Right renal cortex interstitium (tissue), 3 donors: Measurements from ENCODE around the gene CXCL12. TPM values are rescaled to one million over a fixed set of nuclear protein-coding genes. Genes with fewer than 3 reads are reported as not detected.

ENCODE experiments used
- DNase-seq, 3 donors: peaks; one replicate each; pipeline ENCODE4 v3.0.0-alpha.2; 2013; ENCODE audit warnings: low read depth in 3 of 3, low spot score in 2 of 3
- polyA plus RNA-seq, 3 donors: library from polyadenylated mRNA; unstranded; fragments of 120-200 nt; gene quantifications; one replicate each; pipeline ENCODE4 v1.2.1, GENCODE V29; 2013; ENCODE audit not compliant: insufficient read length in 3 of 3

CXCL12 gene
- polyA plus RNA-seq, 3 donors = 367 to 513 (median 446) TPM

DNA sequence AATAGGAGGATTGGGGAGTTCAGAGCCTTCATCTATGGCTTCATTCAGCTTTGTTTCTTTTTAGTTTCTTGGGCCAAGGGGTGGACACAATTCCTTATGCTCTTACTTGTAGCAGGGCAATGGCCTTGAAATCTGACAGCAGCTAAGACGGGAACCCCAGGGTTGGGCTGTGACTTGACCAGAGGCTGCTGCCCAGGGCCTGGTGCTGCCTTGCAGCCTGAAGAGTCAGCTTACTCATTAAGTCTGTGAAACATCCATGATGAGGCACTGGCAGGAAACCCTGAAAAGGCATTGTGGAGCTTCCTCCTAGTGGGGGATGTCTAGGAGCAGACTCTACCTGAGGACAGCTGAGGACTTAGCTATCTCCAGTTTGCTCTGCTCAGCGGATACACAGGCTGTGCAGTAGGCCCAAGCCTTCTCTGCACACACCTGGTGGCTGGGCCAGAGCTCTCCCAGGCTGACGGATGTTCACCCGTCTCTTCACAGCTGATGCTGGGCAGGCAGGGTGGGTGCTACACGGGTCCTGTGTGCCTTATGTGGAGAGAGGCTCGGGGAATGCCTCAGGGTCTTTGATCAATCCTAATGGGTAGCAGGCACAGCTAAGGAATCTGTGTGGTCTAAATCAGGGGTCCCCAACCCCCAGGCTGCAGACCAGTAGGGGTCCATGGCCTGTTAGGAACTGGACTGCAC lies 17.8 kb downstream of the CXCL12 start:
- DNase-seq = no peak

DNA sequence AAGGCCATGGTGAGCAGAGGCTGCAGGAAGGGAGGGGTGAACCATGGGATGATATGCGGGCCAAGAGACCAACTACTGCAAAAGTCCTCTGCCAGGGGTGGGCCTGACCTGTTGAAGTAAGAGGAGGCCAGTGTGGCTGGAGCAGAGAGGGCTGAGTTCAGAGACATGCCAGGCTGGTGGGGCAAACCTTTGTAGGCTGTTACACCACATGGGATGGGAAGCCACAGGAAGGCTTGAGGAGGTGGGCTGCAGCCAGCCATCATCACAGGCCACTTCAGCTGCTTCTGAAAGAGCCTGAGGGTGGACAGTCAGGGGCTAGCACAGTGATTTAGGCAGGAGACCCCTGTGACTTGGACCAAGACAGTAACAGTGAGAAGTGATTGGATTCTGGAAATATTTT lies 20.3 kb downstream of the CXCL12 start:
- DNase-seq = no peak

DNA sequence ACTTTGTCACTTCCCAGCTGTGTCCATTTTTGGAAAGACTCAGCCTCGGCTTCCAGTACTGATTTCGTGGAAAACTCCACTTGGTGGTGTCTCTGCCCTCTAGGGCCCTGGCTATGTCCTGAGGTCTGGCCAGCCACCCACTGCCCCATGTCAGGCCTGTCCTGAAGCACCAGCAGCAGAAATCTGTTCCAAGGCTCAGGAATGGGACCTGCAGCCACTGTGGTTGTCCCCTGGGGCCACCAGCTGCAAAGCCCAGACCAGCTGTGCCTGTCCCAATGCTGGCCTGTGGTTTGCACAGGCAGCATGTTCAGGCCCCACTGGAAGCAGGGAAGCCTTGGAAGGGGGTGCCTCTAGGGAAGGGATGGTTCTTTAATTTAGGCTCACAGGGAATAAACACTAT lies 21.2 kb downstream of the CXCL12 start:
- no peak for DNase-seq

DNA sequence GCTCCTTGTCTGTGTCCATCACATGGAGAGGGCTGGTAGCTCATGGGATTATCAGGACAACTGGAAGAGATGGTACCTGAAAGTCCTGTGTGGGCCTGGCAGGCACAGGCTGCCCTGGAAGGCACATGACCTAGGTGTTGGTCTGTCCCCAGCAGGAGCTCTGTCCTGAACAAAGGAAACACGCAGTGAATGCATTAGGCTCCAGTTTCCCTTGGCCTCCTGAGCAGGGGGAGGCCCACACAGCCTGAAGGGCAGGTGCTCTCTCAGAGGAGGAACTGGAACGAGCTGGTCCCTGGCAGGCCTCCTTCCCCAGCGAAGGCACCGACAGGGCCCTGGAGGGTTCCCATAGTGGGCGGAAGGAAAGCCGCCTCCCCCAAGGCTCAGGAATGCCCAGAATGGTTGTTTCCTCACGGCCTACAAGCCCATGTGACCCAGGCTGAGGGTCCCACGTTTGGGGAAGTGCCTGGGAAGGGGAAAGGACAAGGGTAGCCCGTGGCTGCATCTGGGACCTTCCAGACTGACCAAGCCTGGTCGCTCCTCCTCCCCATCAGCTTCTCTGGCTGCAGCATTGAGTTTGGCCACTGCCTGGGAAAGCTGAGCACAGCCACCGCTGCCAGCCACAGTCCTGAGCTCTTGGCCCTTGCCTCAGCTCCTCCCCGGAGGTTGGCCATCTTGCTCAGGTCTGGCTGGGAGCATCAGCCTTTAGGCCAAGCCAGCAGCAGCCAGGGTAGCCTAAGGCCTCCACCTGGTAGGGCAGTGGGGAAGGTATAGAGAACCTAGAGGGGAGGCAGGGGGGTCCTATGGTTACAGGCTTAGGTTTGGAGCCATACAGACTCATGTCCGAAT lies 21.8 kb downstream of the CXCL12 start:
- DNase-seq = no peak

DNA sequence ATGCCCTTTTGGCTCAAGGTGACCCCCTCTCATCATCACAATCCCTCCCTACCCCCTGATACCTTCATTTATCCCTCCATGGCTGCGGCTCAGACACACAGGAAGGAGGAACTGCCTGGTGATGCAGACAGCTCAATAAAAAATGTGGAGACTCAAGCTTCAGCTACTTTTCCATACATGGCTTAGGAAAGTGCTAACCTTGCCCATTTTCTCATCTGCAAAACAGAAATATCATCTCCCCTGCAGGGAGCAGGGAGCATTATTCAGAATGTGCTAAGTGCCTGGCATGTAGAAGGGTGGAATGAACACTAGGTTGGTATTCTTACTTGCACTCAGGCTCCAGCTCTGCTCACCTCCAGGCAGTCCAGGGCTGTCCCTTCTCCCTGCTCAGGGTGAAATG lies 23.8 kb downstream of the CXCL12 start:
- no peak for DNase-seq

DNA sequence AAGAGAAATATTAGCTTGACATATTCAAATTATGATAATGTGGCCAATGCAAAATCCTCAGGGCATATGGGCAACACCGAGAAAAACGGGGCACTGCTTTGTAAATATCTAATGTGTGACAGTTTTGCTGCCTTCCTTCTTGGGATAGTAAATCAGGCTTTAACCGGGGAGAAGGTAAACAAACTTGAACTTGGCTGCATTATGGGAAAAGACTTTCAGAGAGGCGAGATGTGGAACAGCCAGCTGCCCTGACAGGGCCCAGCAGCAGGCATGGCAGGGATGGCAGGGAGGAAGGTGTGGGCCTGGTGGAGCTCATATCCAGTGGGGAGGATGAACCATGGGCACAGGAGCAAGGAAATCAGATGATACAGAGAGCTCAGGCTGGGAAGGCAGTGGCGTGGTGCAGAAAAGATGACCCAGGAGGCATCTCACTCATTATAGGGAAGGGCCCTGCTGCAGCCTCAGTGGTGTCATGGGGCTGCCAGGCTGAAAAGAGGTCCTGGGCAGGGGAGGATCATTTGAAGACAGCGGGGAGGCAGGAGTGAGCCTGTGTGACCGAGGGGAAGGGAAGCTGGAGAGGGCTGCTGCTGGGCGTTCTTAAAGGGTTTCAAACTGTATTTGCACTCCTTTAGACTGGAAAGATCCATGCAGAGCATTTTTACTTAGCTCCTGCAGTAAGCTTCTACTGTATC lies 26.7 kb downstream of the CXCL12 start:
- no peak for DNase-seq

DNA sequence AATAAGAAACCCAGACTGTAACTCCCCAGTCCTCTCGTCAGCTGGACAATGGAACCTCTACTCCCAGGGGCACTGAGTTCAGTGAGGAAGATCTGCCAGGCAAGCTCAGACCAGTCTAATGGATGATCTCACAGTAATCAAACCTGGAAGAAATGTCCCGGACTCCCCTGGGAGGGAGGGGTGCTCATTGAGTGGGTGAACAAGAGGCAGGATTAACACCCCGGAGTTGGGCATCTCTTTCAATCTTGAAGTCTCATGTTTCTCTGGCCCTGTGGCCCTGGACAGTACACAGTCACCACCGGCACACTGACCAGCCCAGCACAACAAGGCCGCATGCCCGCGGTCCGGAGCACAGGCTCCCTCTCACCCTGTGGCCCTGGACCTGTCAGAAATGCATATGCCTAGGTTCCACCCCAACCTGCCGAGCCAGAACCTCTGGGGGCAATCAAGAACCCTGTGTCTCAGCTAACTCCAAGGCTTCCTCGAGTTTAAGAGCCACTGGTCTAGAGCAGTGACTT lies 27.8 kb downstream of the CXCL12 start:
- DNase-seq = no peak

DNA sequence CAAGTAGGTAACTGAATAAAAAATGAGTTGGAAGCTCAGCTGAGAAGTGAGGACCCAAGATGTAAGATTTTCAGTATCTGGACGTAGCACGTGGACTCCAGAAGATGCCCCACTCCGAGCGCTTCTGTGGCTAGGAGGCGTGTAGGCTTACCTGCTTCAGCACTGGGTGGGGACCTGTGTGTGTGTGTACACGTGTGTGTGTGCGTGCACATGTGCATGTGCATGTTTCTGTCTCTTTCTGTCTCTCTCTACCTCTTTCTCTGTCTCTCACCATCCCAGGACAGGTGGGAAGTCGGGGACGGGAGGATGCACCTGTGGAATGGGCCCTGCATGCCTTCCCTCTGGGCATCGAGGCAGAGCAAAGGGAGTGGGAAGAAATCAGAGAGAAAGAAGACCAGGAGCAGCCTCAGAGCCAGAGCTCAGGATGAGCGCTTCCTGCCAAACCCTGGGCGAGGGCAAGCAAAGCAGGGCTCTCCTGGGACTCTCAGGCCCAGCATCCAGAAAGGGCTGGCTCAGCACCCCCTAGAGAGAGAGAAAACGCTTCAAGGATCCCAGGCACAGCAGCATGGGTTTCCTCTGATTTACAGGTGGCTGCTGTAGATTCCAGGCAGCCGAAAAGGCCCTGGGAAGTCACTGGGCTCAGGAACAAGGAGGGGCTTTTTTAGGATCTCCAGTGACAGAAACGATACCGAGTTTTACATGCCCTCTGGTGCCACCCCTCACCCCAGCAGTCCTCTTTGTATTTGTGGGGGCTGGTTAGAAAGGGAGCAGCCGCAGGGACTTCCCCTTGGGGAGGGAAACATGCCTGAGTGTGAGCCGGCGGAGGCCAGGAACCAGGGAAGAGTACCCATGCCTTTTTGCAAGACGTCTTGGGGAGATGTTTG lies 28.5 kb downstream of the CXCL12 start:
- no peak for DNase-seq

DNA sequence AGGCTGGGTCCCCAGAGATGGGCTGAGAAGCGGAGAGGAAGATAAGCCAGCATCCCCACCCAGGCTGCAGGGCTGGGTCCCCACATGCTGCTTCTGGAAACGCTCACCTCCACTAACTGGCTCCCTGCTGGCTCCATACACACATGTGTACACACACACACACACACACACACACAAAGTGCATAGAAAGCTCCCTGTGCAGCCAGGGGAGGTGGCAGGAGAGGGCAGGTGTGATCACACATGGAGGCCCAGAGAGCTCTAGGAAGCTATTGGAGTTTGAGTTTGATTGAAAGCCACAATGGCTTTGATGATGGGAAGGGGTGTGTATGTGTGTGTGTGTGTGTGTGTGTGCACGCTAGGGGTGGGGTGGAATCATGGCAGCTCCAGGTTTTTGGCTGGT lies 29.3 kb downstream of the CXCL12 start:
- DNase-seq = no peak

DNA sequence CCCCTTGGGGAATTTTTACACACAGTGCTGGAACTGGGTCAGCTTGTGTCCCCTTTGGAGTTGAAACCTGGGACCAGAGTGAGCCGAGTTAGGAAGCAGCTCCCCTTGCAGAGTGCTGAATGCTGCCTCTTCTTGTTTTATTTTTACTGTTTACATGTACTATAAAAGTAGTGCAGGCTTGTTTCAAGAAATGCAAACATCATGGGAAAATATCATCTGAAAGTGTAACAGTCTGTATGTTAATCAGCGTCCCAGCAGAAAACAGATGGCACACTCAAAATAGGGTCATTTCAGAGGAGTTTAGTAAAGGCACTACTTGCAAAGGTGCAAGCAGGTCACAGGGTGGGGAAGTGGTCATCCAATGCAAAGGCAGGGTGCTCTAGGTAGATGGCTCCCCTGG lies 30.1 kb downstream of the CXCL12 start:
- DNase-seq = no peak

DNA sequence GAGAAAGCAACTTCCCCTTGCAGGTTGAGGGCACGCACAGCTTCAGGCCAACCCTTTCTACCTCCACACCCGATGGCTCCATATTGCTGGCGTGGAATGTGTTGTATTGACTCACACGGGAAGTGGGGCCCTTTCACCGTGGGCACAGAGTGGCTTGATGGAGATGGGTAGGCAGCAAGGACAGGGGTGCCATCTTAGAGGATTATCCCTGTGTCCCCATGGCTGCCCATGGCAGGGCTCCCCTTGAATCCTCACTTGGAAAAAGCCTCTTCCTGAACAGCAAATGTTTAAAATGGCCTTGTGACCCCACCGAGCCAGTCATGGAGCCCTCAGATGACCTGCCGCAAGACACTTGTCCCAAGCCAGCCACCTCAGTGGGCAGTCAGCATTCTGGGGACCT lies 31.2 kb downstream of the CXCL12 start:
- DNase-seq = no peak

DNA sequence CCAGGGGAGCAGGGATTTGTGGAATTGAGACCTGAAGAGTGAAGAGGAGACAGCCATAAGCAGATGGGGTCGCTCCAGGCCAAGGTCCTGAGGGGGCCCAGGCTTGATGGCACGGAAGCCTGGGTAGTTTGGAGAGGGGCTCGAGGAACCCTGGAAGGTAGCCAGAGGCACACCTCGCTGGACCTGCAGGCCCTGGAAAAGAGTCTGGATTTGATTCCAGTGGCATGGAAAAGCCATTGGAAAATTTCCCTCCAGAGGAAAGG lies 31.8 kb downstream of the CXCL12 start:
- no peak for DNase-seq

DNA sequence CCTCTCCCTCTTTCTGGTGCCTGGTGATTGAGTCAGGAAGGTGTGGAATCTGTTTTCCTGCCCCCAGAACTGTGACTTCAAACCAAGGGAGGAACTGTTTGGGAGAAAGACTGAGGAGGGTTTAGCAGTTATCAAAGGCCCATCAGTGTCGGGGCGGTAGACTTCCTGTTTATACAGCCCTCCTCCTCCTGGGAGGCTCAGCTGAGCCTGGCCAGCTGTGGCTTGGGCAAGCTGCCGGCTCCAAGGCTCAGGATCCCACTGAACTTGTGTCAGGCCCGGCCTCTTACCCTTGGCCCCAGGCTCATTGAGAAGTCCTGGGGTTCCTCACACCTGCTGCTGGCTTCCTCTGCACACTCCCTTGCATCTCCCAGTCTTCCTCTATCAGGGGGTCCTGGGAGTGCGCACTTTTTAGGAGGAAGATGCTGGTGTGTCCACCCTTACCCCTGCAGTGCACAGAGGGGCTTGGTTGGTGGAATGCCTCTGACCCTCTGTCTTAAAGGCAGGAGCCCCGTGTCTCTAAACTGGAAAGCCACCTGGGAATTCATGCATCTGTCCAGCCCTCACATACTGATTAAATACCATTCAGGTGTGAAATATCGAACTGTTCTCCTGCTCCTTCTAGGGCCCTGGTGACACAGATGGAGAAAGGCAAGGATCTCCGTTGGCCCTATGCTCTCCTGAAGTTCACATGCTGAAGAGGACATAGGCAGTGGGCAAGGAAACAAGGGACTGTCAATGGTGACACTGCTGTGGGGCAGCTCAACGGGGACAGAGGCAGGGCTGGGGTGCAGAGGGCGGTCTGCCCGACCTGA lies 32.4 kb downstream of the CXCL12 start:
- DNase-seq = peak; percentile 60 to 72 (median 63)

DNA sequence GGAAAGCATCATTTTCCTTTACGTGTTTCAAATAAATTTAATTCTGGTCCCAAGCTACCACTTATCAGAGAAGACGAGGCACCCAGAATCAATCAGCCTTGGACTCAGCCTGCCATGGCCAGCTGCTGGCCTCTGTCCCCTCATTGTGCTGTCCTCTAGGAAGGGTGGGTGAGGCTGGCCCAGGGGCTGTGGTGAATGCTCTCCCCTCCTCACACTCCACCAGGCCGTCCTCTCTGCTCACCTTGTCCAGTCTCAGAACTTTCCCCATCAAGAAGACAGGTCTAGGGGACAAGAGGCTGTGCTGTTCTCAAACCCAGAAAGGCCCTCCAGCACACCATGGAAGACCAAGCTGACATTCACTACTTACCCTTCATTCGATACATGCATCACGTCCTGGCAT lies 36.4 kb downstream of the CXCL12 start:
- no peak for DNase-seq

DNA sequence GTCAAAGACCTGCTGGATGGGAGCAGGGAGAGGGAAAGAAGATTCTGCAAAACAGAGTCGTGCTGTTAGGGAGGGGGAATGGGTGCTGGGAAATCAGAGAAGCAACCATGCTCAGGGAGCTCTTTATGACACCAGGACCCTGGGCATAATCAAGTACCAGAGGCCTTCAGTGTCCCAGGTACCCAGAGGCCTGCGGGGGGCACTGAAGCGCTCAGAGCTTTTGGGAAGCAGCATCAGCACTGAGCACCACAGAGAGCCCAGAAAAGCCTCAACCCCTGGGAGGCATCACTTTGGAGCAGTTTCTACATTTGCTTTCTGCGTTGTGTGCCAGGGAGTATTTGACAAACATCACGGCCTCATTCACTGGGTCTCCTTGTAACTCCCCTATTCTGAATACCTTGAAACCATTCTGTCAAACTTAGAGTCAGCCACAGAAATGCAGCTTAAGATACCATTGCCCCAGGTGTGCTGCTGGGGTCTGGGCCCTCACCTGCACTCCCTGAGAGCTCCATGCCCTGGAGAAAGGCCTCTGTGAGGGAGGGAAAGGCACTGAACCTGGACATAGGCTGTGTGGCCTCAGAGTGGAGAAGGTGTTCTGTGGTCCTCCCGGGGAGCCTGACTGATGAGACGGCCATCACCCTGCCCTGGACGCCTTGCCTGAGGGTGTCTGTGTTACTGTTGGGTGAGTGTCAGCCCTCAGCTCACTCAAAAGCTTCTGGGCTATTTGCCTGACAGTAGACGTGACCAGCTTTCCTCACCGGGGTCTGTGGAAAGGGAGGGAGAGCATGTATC lies 37.1 kb downstream of the CXCL12 start:
- no peak for DNase-seq

DNA sequence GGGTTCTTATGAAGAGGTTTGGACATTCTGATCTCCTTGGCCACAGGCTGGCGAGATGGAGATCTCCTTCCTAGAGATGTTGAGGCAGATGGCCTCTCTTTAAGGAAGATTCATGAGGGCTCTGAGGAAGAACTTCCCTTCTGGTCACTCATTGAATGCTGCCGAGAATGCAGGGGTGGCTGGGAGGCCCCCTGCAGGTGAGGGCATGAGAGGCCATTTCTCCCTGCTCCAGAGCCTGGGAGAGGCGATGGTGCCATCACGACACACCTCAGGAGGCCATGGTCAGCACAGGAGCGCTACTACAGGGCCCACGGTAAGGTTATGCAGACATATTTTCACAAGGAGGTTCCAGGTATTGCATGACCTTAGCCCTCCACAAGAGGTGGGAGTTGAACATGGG lies 40.2 kb downstream of the CXCL12 start:
- no peak for DNase-seq

DNA sequence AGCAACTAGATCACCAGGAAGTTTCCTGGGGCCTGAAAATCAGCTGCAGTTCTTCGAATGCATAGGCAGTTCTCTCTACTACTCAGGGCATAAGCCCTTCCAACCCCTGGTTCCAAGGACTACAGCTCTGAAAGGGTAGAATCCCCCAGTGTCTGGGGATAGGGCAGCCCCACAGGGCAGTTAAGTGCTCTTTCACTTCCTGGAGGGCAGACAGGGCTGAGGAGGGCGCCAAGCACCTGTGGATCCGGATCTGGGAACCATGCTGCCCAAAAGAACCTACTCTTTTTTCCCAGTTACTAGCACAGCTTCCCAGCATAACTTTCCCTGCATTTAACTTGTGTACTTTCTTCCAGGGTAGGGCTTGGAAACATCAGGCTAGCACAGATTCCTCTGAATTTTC lies 41.1 kb downstream of the CXCL12 start:
- no peak for DNase-seq

DNA sequence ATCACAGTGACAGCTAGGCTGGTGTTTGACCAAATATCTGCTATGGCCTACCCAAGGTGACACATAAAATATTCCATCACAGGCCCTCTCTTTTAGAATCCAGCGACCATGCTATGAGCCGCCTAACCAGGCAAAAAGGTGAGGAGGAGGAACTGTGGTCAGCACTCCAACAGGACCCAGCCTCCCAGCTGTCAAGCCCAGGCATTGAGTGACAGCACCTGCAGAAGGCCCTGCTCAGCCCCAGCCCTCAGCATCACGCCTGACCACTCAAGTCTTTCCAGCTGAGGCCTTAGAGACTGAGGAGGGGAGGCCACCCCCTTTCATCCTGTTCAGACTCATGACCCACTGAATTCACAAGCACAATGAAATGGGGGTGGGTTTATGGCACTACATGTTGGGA lies 43.0 kb downstream of the CXCL12 start:
- DNase-seq = no peak

DNA sequence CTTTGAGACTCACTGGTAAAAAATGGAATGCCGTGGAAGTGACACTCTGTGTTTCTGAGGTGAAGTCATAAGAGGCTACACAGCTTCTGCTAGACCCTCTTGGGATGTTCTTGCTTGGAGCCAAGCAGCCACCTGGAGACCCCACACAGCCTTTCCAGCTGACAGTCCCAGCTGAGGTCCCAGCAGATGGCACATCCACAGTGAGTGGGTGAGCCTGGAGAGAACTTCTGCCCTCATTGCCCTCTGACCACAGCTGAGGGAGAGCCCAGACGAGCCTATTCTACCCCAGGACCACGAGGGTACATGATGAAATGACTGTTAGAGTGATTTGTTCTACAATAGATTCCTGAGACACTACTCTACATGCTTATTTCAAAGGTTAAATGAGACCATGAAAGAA lies 44.3 kb downstream of the CXCL12 start:
- no peak for DNase-seq
